ENCODE measurements around the gene TMA16.

Gene TMA16

GRCh38 chr4:163565226-163566135 is 71.0 kb downstream of the TMA16 start:
- DNase-seq = no peak

GRCh38 chr4:163566257-163566796 is 71.8 kb downstream of the TMA16 start:
- no peak for DNase-seq

GRCh38 chr4:163568843-163569242 is 74.4 kb downstream of the TMA16 start:
- no peak for DNase-seq

Data from effector CD4-positive, alpha-beta T cell (primary cell).